ENCODE results near the gene YJEFN3. TPM values are rescaled to one million over a fixed set of nuclear protein-coding genes. Genes with fewer than 3 reads are reported as not detected.

YJEFN3 gene
- total RNA-seq, 4 donors from 2014 or later = 0.45 to 1.4 (median 0.96) TPM

DNA sequence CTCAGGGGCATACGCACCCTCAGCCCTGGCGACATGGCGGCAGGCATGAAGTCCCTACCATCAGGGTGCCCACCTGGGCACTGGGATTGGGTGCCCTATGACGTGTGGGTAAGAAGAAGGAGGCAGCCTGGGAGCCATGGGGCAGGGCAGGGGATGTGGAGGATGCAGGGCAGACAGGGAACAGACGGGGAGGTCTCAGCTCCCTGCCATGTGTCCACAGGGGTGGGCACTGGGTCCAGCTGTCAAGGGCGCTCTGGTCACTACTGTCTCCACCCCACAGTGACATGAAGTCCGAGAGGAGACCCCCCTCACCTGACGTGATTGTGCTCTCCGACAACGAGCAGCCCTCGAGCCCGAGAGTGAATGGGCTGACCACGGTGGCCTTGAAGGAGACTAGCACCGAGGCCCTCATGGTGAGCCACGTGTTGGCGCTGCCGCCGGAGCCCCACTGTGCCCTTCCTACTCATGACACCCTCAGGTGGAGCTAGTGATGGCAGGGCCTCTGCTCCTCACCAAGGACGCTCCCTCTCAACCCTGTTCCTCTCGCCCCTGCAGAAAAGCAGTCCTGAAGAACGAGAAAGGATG, 36.6 kb upstream of the YJEFN3 start:
- H3K27me3 ChIP-seq = no peaks in the 10 kb centered on the region
- 60% methylated on average over 2 of the region's 21 CpGs; no CpG with 5 or more reads in 1 of the 2 donors for WGBS, 2 donors (ENCODE audit: low coverage in 1 of 2)
- H3K4me1 ChIP-seq = peaks cover 0 to 39% (median 22%) of the 10 kb centered on the region in 3 donors
- ATAC-seq = no peak
- no peaks in the 10 kb centered on the region for H3K9me3 ChIP-seq
- H3K4me3 ChIP-seq = no peak overlapping the region
- H3K27ac ChIP-seq = no peak overlapping the region
- TF ChIP-seq, protein P1, sequence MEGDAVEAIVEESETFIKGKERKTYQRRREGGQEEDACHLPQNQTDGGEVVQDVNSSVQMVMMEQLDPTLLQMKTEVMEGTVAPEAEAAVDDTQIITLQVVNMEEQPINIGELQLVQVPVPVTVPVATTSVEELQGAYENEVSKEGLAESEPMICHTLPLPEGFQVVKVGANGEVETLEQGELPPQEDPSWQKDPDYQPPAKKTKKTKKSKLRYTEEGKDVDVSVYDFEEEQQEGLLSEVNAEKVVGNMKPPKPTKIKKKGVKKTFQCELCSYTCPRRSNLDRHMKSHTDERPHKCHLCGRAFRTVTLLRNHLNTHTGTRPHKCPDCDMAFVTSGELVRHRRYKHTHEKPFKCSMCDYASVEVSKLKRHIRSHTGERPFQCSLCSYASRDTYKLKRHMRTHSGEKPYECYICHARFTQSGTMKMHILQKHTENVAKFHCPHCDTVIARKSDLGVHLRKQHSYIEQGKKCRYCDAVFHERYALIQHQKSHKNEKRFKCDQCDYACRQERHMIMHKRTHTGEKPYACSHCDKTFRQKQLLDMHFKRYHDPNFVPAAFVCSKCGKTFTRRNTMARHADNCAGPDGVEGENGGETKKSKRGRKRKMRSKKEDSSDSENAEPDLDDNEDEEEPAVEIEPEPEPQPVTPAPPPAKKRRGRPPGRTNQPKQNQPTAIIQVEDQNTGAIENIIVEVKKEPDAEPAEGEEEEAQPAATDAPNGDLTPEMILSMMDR (IDR thresholded peaks at IDR 0.05) = no peak
- H3K36me3 ChIP-seq = peaks cover 0 to 49% of the 10 kb centered on the region in 2 donors

DNA sequence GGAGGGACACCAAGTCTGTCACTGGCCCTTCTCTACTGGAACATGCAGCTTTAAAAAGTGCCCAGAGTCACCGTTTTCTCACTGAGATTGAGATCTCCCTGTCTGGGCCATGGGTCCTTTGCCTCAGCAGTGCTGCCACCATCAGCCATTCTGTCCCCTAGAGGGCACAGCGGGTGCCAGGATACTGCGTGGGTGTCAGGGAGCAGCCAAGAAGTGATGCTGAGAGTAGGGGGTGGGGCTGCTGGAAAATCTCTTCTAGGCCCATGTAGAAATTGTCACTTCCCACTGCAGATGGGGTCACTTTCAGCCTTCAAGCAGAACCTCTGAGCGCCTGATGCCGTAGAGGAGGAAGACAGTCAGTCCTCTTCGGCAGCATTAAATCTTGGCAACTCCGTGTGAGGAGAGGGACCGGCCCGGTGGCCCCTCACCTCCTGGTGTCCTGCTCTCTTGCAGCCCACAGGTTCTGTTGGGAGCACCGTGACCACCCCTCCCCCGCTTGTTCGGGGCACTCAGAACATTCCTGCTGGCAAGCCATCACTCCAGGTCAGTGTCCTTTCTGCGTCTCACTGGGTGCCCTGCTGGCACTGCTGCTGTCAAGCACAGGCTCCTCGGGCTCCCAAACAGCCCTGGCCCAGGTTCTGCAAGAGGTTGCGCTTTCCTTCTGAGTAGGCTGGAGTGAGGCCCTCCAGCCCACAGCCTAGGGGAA, 34.7 kb upstream of the YJEFN3 start:
- H3K4me1 ChIP-seq = peaks cover 0 to 20% (median 11%) of the 10 kb centered on the region in 3 donors
- ATAC-seq = no peak
- H3K9me3 ChIP-seq = no peaks in the 10 kb centered on the region
- H3K27me3 ChIP-seq = no peaks in the 10 kb centered on the region
- WGBS, 2 donors (ENCODE audit: low coverage in 1 of 2) = 70 to 100% methylated on average over 1 to 3 of the region's 15 CpGs
- no peak overlapping the region for H3K4me3 ChIP-seq
- no peak for TF ChIP-seq EP300 (IDR thresholded peaks at IDR 0.05)
- no peak for TF ChIP-seq POLR2A (IDR thresholded peaks at IDR 0.05)
- TF ChIP-seq, protein P1 (IDR thresholded peaks at IDR 0.05) = no peak
- no peak for TF ChIP-seq POLR2AphosphoS5 (IDR thresholded peaks at IDR 0.05)
- H3K27ac ChIP-seq = no peak overlapping the region
- peaks cover 0 to 68% of the 10 kb centered on the region in 2 donors for H3K36me3 ChIP-seq

DNA sequence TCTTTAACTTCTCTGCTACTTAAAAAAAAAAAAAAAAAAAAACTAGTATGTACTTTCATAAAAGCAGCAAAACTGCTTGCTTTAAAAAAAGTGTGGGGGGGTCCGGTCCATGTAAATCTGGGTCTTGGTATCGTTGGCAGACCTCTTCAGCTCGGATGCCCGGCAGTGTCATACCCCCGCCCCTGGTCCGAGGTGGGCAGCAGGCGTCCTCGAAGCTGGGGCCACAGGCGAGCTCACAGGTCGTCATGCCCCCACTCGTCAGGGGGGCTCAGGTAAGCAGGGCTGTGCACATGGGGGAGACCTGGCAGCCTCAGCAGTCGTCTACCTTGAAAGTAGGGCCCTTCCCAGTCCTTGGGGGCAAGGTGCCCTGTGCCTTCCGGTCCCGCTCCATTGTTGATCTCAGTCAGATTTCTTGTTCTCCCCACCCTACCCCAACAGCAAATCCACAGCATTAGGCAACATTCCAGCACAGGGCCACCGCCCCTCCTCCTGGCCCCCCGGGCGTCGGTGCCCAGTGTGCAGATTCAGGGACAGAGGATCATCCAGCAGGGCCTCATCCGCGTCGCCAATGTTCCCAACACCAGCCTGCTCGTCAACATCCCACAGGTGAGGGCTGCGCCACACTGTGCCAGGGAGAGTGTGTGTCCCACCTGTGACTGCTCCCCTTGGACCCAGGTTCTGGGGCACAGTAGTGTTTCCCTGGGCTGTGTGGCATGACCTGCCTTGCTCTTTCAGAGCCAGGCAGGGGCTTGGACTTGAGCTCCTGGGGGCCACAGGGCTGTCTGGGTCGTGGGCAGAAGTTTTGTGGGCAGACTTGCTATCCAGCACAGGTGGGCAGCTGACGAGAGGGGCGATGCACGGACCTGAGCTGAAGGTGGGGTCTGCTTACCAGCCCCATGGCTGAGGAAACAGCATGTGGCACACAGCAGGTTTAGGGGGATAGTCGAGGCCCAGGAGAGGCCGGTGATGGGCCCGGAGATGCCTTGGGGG, 32.8 kb upstream of the YJEFN3 start:
- no peak overlapping the region for H3K27ac ChIP-seq
- no peaks in the 10 kb centered on the region for H3K9me3 ChIP-seq
- peaks cover 0 to 87% of the 10 kb centered on the region in 2 donors for H3K36me3 ChIP-seq
- H3K4me1 ChIP-seq = peaks cover 0 to 1% (median 0%) of the 10 kb centered on the region in 3 donors
- WGBS, 2 donors (ENCODE audit: low coverage in 1 of 2) = 80 to 84% methylated on average over 1 to 6 of the region's 30 CpGs
- no peak for ATAC-seq
- H3K27me3 ChIP-seq = no peaks in the 10 kb centered on the region
- H3K4me3 ChIP-seq = no peak overlapping the region
- no peak for TF ChIP-seq POLR2A (IDR thresholded peaks at IDR 0.05)
- TF ChIP-seq, protein P1 (IDR thresholded peaks at IDR 0.05) = no peak
- no peak for TF ChIP-seq EP300 (IDR thresholded peaks at IDR 0.05)
- no peak for TF ChIP-seq POLR2AphosphoS5 (IDR thresholded peaks at IDR 0.05)

DNA sequence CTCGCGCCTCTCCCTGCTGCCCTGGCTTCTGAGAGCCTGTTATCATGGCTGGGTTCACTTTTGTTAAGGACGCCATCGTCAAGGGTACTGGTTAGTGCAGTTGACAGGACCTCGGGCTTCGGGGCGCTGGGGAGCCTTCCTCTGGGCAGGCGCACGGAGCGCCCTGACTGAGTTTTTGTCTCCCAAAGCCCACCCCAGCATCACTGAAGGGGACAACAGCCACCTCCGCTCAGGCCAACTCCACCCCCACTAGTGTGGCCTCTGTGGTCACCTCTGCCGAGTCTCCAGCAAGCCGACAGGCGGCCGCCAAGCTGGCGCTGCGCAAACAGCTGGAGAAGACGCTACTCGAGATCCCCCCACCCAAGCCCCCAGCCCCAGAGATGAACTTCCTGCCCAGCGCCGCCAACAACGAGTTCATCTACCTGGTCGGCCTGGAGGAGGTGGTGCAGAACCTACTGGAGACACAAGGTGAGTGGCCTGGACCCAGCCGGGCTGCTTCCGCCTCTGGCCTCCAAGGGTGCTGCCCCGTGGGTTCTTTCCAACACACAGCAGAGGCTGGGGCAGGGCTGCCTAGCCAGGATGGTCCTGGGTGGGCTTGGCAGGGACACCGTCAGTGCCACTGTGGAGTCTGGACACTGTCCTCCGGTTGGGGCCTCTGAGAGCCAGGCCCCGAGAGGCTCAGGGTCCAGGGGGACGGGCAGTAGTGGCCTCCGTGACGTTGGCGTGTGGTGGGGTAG, 30.3 kb upstream of the YJEFN3 start:
- WGBS, 2 donors (ENCODE audit: low coverage in 1 of 2) = 80% methylated on average over 1 of the region's 33 CpGs; no CpG with 5 or more reads in 1 of the 2 donors
- Histone ChIP-seq H3K27ac (no peak overlapping the region), H3K4me3 (no peak overlapping the region), H3K27me3 (no peaks in the 10 kb centered on the region), H3K9me3 (no peaks in the 10 kb centered on the region), H3K4me1 (no peaks in the 10 kb centered on the region), H3K36me3 (peaks cover 0 to 99% of the 10 kb centered on the region in 2 donors)
- TF ChIP-seq, protein P1 (IDR thresholded peaks at IDR 0.05) = no peak
- TF ChIP-seq EP300 (IDR thresholded peaks at IDR 0.05) = no peak
- no peak for TF ChIP-seq POLR2AphosphoS5 (IDR thresholded peaks at IDR 0.05)
- no peak for TF ChIP-seq POLR2A (IDR thresholded peaks at IDR 0.05)
- ATAC-seq = no peak

Measured in gastroesophageal sphincter (tissue), 4 donors.